Activated CD8-positive, alpha-beta memory T cell treated with anti-CD3 and anti-CD28 coated beads for 4 hours (primary cell): ENCODE data around the gene TEDC2.

Experiments
- DNase-seq, 2 donors: peaks; one replicate each; pipeline ENCODE4 v3.0.0-alpha.2; 2020; ENCODE audit warnings: low read depth in 2 of 2

The TEDC2 gene

GRCh38 chr16:2466667-2467527 is 7.0 kb downstream of the TEDC2 start:
- DNase-seq: no peak

- DNase-seq: no peak
Observed at GRCh38 chr16:2467528-2468232, 7.8 kb downstream of the TEDC2 start.

DNA sequence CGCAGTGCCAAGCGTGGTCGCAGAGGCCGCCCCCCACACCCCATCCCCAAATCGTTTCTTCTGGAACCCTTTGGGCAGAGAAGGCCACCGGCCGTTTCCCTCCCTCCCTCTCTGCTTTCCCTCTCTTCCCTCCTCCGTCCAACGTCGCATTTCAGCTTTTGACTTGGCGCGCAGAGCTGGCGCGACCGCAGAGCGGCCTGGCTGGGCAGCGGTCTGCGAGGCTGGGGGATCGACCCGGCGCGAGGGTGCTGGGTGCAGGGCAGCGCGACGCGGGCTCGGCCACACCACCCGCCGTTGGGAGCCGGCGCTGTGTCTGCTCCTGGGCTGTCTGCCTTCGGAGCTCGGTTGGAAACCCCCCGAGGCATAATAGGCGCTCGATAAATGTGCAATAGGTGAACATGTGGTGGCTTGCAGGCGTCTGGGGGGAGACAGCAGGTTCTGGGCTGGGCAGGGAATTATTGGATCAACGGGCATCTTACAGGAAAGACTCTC is 8.4 kb downstream of the TEDC2 start:
- DNase-seq: no peak

GRCh38 chr16:2468725-2469398 is 9.0 kb downstream of the TEDC2 start:
- no peak for DNase-seq

DNA sequence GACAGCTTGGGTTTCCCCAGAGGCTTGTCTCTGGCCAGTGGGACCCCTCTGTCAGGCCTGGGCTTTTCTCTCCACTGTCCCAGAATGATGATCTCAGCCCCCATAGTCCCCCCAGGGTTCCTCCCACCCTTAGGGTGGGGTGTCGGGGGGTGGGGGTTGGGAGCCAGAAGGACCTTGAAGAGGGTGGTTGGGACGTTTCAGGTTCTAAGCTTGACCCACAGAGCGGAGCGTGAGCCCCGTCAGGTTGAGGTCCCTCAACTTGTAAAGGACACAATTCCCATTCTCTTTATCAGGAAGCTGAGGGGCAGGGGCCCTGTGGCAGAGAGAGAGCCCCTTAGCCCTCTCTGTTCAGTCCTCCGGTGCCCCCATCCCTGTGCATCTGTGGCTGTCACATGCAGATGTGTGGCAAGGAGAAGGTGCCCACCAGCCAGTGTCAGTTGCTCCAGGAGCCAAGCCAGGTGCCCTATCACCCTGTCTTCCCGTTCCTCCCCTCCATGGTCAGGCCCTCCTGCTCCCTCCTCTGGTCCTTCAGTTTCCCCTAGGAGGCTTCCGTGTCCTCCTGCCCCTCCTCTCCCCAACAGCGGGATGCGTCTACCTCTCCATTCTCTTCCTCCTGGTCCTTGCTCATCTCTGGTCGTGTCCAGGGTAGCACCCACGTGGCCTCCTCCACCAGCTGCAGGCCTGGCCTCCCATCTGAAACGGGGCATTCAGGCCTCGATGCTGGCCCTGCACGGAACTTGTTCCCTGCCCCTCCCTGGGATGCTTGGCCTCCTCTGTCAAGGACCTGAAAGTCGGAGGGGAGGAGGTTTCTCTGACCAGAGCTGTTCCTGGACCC is 9.7 kb downstream of the TEDC2 start:
- no peak for DNase-seq

GRCh38 chr16:2470234-2470601 is 10.3 kb downstream of the TEDC2 start:
- DNase-seq: no peak

DNA sequence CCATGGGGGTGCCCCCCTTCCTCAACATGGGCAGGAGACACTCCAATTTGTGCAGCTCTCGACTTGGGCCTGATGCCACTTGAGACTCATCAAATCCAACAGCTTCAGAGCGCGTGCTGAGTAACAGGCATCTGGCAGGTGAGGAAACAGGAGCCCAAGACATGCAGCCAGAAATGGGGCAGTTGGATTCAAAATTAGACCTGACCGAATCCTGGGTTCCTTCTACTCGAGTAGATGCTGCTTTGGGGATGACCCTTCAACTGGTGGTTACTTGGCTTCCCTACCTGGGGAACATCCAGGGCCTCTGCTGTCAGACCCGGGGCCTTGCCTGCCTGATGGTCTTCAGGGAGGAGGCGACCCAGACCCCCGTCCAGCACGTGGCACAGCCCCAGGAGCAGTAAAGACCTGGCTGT is 10.7 kb downstream of the TEDC2 start:
- no peak for DNase-seq

DNA sequence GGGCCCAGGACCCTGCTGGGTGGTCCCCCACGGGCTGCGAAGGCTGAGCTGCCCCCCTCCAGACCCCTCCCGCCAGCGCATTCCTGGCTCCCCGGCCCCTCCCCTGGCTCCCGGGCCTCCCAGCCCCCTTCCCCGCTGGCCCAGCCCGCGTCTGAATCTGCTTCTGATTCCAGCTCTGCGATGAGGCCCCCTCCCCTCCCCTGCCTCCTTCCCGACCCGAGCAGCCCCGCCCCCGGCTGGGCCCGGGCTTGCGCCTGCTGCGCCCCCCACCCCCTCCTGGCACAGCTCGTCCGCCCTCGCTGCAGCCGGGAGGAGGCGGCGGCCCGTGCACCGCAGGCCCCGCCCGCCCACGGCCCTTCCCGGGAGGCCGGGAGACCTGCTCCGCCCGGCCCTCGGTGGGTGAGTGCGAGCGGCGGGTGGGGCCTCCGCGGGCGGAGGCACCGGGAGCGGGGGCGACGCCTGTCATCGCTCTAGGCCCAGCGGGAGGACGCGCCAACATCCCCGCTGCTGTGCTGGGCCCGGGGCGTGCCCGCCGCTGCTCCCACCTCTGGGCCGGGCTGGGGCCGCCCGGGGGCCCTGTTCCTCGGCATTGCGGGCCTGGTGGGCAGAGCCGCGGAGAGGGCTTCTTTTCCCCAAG is 11.2 kb downstream of the TEDC2 start, which contains the start of gene NTN3:
NTN3 (plus strand) TSS at position 282 of the 637 bp plus-strand sequence. CDS start 405 bp downstream, outside the sequence.
- DNase-seq: no peak

DNA sequence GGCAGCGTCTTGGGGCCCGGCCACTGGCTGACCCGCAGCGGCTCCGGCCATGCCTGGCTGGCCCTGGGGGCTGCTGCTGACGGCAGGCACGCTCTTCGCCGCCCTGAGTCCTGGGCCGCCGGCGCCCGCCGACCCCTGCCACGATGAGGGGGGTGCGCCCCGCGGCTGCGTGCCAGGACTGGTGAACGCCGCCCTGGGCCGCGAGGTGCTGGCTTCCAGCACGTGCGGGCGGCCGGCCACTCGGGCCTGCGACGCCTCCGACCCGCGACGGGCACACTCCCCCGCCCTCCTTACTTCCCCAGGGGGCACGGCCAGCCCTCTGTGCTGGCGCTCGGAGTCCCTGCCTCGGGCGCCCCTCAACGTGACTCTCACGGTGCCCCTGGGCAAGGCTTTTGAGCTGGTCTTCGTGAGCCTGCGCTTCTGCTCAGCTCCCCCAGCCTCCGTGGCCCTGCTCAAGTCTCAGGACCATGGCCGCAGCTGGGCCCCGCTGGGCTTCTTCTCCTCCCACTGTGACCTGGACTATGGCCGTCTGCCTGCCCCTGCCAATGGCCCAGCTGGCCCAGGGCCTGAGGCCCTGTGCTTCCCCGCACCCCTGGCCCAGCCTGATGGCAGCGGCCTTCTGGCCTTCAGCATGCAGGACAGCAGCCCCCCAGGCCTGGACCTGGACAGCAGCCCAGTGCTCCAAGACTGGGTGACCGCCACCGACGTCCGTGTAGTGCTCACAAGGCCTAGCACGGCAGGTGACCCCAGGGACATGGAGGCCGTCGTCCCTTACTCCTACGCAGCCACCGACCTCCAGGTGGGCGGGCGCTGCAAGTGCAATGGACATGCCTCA is 12.0 kb downstream of the TEDC2 start:
- no peak for DNase-seq

DNA sequence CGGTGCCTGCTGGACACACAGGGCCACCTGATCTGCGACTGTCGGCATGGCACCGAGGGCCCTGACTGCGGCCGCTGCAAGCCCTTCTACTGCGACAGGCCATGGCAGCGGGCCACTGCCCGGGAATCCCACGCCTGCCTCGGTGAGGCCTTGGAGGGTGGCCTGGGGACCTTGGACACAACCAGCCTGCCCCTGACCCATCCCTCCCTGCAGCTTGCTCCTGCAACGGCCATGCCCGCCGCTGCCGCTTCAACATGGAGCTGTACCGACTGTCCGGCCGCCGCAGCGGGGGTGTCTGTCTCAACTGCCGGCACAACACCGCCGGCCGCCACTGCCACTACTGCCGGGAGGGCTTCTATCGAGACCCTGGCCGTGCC is 12.6 kb downstream of the TEDC2 start:
- DNase-seq: no peak

DNA sequence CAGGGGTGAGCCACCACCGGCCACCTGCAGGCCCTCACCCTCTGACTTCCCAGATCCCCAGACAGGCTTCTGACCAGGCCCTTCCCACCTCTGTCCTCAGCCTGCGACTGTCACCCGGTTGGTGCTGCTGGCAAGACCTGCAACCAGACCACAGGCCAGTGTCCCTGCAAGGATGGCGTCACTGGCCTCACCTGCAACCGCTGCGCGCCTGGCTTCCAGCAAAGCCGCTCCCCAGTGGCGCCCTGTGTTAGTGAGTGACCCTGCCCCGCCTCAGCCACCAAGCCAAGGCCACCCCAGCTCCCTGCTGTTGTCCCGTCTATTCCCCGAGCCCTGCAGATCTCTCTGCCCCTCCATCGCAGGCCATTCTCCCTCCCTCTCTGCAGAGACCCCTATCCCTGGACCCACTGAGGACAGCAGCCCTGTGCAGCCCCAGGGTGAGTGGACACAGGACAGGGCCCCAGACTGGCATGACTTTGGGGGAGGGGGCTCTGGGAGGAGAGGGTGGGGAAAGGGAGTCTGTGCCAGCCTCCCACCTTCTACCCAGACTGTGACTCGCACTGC is 13.1 kb downstream of the TEDC2 start:
- no peak for DNase-seq

DNA sequence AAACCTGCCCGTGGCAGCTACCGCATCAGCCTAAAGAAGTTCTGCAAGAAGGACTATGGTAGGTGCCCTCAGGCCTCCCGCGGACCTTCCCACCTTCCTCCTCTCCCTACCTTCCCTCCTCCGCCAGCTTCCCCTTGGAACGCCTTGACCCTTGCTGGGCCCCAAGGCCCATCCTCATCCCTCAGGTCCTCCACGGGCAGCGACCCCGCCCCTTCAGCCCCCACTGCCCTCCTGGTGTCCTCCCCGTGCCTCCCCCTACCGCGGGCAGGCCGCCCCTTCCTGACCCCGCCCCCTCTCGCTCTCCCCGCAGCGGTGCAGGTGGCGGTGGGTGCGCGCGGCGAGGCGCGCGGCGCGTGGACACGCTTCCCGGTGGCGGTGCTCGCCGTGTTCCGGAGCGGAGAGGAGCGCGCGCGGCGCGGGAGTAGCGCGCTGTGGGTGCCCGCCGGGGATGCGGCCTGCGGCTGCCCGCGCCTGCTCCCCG is 13.6 kb downstream of the TEDC2 start:
- DNase-seq: no peak

GRCh38 chr16:2473999-2474876 is 14.3 kb downstream of the TEDC2 start:
- DNase-seq: peak; percentile 12 to 14

GRCh38 chr16:2474877-2475412 is 15.0 kb downstream of the TEDC2 start, which contains the start of gene TBC1D24:
TSS of gene TBC1D24 (plus strand) at chr16:2475127. CDS start at chr16:2496149, 21,022 bp downstream.
- peak; percentile 60 to 75 for DNase-seq

GRCh38 chr16:2475413-2476344 is 15.8 kb downstream of the TEDC2 start:
- DNase-seq: peak in 1 of 2 donors; percentile 21

GRCh38 chr16:2476345-2476720 is 16.4 kb downstream of the TEDC2 start:
- no peak for DNase-seq

DNA sequence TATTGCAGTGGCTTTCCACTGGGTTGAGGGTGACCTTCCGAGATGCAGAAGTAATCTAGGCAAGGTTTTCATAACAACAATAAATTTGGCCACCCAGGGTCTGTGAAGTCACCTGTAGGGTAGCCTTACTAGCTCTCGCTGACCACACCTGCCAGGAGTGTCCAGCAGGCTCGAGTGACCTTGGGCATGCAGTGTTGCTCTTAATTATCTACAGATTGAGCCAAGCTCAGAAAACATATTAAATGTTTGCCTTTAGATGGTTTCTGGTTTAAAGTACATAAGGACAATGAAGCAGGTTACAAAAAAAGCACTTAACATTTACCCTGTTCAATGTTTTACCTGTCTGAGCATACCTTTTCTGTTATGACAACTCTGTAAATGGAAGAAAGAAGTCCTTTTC is 16.8 kb downstream of the TEDC2 start:
- DNase-seq: no peak
